GM19395 (cell line): ENCODE results near the gene CHML.

Experiments used
- ATAC-seq: cut with Tn5 transposase; IDR thresholded peaks from one replicate; pipeline ENCODE4 v1.9.1; 2021; ENCODE audit warnings: mild to moderate bottlenecking, moderate library complexity; ENCODE audit not compliant: unreplicated experiment

The CHML gene

GRCh38 chr1:241627453-241628259, 12.5 kb downstream of the CHML start:
- peak; percentile 86 for ATAC-seq

- ATAC-seq: no peak
These were observed 15.2 kb downstream of the CHML start for GRCh38 chr1:241624935-241625334.

GRCh38 chr1:241622669-241623068, 17.5 kb downstream of the CHML start:
- ATAC-seq: no peak

- ATAC-seq: no peak
These were observed 22.7 kb downstream of the CHML start for GRCh38 chr1:241617426-241617825.

DNA sequence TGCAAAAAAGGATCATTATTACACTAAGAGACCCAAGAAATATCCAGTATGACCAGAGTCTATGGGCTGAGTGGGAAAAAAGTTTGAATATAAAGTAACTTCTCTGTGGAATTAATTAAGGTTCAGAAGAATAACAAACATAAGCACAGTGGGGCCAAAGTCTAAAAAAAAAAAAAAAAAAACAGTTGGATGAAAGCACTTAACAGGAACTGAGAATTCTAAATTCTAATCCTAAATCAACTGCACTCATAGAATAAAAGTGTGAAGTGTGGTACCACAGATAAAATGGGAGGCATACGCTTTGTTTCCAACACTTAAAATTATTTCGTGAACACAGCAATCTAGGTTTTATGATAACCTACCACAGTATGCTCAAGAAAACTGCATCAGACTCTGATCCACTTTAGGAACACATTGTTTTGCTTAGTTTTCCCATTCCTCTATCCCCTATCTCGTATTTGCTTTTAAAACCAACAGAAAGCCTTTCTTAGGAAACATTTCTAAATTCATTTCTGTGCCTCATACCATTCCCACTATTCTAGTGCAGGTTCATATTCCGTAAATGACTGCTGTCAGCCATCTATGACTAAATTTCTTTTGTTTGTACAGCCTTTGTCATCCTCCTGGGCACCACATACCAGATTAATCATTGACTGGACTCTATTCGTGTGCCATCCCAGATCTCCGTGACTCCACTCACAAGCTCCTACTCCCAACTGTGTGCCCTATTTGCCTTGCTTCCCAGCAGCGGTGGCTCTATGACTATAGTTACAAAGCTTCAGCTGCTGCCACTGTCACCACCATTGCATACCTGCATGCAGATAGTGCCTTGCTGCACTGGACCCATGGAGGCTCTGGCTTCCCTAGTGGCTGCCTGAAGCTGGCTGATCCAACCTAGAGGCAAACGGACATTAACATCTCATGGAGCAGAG, 24.9 kb downstream of the CHML start:
- ATAC-seq: no peak

GRCh38 chr1:241614572-241614971, 25.6 kb downstream of the CHML start:
- ATAC-seq: no peak

- no peak for ATAC-seq
These were observed 26.0 kb downstream of the CHML start for GRCh38 chr1:241614144-241614543.

- ATAC-seq: no peak
These were observed 27.4 kb downstream of the CHML start for GRCh38 chr1:241612533-241613477.

DNA sequence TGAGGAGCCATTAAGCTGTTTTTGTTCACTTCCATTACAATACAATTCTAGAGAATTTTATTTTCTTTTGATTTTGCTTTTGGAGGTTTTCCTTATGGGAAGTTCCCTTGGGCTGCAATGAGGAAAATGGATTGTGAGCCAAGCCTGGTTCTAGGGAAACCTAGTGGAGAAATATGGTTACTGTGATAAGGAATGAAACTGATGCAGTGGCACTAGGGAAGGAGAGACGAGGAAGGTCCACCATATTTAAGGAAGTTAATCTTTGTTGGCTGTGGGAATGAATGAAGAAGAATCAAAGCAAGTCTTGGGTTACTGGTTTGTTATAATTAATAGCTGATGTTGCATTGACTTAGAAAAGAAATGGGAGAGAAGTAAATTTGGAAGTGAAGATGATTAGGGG, 28.4 kb downstream of the CHML start:
- no peak for ATAC-seq

GRCh38 chr1:241611063-241611462, 29.1 kb downstream of the CHML start:
- peak; percentile 91 for ATAC-seq

DNA sequence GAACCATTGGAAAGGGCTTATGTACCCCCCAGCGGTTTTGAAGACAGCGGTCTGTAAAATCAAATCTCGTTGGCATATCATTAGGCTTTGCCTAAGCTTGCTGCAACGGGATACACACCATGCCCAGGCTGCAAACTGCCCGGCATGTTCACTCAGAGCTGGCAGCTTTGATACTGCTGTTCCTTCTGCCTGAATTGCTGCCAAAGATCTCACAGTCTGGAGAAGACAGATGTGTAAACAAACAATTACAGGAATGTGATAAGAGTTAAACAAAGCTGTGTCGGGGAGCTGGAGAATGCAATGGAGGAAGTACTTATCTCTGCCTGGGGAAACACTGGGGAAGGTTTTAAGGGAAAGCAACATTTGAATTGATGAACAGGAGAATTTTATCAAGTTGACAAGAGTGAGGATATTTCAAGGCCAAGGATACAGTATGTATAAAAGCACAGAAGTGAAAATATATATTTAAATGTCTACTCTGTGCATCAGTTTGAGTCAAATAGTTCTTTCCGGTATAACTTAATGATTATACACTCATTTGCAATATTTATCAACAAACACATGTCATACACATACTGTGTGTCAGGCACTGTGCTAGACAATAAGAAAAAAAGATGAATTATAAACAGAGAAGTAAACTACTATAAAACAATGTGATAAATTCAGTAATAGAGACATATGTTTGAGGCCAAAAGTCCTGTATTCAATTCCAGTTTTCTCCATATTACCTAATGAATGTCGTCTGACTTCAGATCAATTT, 29.9 kb downstream of the CHML start:
- ATAC-seq: no peak

DNA sequence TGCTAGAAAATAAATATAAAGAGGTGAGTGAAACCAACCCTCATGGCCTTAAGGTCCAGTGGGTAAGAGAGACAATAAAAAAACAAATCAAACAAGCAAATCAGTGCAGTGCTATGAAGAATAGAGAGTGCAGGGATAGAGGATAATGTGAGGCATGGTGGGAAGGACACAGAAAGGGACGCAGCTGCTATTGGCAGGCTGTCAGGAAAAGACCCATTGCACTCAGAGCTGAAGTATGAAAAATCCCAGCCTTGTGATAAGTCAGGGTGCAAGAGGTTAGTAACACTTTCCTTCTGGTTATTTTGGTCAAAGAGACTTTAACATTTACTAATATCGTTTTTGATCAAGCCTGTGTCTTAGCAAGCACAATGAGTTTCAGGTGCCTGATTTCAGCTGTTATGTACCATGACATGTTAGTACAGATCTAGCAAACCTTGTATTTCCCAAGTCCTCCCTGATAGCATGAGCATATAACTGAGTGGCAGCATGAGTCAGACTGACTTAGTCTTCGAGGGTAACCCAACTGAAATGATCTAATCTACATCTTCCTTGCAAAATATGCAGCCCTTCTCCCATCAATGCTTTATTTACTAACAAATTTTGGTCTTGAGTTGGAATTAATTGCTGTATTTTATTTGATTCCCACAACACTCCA, 31.7 kb downstream of the CHML start:
- ATAC-seq: no peak

DNA sequence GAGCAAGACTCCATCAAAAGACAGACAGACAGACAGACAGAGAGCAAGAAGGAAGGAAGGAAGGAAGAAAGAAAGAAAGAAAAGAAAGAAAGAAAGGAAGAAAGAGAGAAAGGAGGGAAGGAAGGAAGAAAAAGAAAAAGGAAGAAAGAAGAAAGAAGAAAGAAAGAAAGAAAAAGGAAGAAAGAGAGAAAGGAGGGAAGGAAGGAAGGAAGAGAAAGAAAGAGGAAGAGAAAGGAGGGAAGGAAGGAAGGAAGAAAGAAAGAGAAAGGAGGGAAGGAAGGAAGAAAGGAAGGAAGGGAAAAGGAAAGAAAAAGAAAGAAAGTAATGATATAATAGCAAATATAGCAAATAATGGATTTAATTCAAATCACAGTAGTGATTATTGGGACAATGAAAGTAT, 32.7 kb downstream of the CHML start:
- ATAC-seq: no peak

DNA sequence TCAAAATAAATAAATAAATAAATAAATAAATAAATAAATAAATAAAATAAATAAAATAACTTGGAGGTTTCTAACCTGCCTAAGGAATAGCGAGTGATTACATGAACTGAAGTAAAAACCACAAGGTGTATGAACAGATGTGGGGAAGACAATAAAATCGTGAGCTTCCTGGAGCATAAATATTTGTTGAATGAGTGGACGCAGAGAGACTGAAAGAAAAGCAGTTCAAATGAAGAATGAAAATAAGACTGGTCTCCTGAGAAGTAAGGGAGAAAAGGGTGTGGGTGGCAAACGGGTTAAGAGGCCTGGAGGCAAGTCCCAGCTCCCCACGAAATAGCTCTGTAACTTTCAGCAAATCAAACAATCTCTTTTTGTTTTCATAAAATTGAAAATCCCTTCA, 33.6 kb downstream of the CHML start:
- no peak for ATAC-seq

DNA sequence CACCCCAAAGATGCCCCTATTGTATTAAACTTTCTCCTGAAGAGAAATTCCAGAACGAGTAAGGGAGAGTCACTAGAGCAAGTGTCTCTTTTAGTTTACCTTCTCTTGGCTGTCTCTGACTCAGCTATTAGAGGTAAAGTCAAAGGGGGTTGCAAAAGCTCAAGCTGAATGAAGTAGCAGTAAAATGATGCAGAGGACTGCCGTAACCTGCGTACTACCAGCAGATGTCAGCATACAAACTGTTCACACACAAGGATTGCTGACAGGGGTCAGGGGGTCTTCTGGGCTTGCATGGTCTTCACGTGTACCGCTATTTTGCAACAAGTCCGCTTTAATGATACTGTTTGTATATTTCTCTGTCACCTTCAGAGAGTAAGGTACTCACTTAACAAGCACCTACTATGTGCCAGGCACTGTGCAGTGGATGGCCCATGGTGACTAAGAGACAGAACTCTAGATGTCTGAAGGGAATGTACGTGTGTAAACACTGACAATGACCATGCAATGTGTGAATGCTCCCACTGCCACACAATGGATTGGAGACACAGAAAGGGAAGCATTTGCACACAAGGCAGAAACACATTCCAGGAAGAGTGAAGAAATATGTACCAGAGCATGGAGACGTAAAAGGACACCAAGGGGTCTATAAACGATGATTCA, 34.9 kb downstream of the CHML start:
- ATAC-seq: no peak

GRCh38 chr1:241603731-241604245, 36.4 kb downstream of the CHML start:
- ATAC-seq: no peak

- ATAC-seq: peak; percentile 91
These were observed 39.7 kb downstream of the CHML start for GRCh38 chr1:241600496-241600901.

- ATAC-seq: no peak
These were observed 41.9 kb downstream of the CHML start for GRCh38 chr1:241598249-241598648.

DNA sequence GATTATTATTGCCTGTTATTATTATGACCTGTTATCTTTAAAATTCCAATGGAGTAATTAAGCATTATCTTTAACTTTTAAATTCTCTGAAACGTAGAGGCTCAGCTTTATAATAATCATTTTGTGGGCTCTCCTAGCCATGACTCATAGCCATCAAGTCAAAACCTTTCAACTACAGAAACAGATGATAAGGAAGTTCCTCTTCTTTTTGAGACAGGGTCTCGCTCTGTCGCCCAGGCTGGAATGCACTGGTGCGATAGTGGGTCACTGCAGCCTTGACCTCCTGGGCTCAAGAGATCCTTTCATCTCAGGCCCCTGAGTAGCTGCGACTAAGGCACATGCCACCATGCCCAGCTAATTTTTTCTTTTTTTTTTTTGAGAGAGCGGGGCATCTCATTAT, 43.5 kb downstream of the CHML start:
- ATAC-seq: no peak
